ENCODE measurements around the gene ABCC9.
A peak's percentile ranks its signal among the peaks of the same experiment; 100 is the strongest.
"Not testable (repeated sequence)": the region's sequence is repeated elsewhere in the genome, so short reads cannot be mapped to it uniquely, and the experiment has no call there.

ABCC9 gene

GRCh38 chr12:21800011-21800410, 141.2 kb downstream of the ABCC9 start:
- no peak overlapping the region for H3K27ac ChIP-seq (ENCODE audit: low read length)
- no peaks in the 10 kb centered on the region for H3K9me3 ChIP-seq (ENCODE audit: control insufficient read depth in 2 of 2, low read length in 2 of 2)
- no peak overlapping the region for H3K9ac ChIP-seq (ENCODE audit: low read length in 2 of 2)
- no peak overlapping the region for H3K4me3 ChIP-seq (ENCODE audit: low read length in 2 of 2)
- no peaks in the 10 kb centered on the region for H3K27me3 ChIP-seq (ENCODE audit: control insufficient read depth in 1 of 2, insufficient read depth in 2 of 2, low read length in 2 of 2)
- H3K36me3 ChIP-seq (ENCODE audit: control insufficient read depth in 2 of 2, insufficient read depth in 2 of 2, low read length in 2 of 2) = peaks cover 0 to 3% of the 10 kb centered on the region in 2 donors
- no peaks in the 10 kb centered on the region for H3K4me1 ChIP-seq (ENCODE audit: control insufficient read depth, insufficient read depth, low read length)

- no peak overlapping the region for H3K9ac ChIP-seq (ENCODE audit: low read length in 2 of 2)
- no peak overlapping the region for H3K4me3 ChIP-seq (ENCODE audit: low read length in 2 of 2)
- no peaks in the 10 kb centered on the region for H3K9me3 ChIP-seq (ENCODE audit: control insufficient read depth in 2 of 2, low read length in 2 of 2)
- no peak overlapping the region for H3K27ac ChIP-seq (ENCODE audit: low read length)
- no peaks in the 10 kb centered on the region for H3K4me1 ChIP-seq (ENCODE audit: control insufficient read depth, insufficient read depth, low read length)
- H3K27me3 ChIP-seq (ENCODE audit: control insufficient read depth in 1 of 2, insufficient read depth in 2 of 2, low read length in 2 of 2) = no peaks in the 10 kb centered on the region
- no peaks in the 10 kb centered on the region for H3K36me3 ChIP-seq (ENCODE audit: control insufficient read depth in 2 of 2, insufficient read depth in 2 of 2, low read length in 2 of 2)
Measured at GRCh38 chr12:21797539-21797938, 143.7 kb downstream of the ABCC9 start.

- H3K27ac ChIP-seq (ENCODE audit: low read length) = no peak overlapping the region
- no peaks in the 10 kb centered on the region for H3K9me3 ChIP-seq (ENCODE audit: control insufficient read depth in 2 of 2, low read length in 2 of 2)
- H3K9ac ChIP-seq (ENCODE audit: low read length in 2 of 2) = no peak overlapping the region
- H3K36me3 ChIP-seq (ENCODE audit: control insufficient read depth in 2 of 2, insufficient read depth in 2 of 2, low read length in 2 of 2) = no peaks in the 10 kb centered on the region
- no peaks in the 10 kb centered on the region for H3K27me3 ChIP-seq (ENCODE audit: control insufficient read depth in 1 of 2, insufficient read depth in 2 of 2, low read length in 2 of 2)
- no peaks in the 10 kb centered on the region for H3K4me1 ChIP-seq (ENCODE audit: control insufficient read depth, insufficient read depth, low read length)
- H3K4me3 ChIP-seq (ENCODE audit: low read length in 2 of 2) = no peak overlapping the region
Measured at GRCh38 chr12:21795648-21796328, 145.4 kb downstream of the ABCC9 start.

- H3K27ac ChIP-seq (ENCODE audit: low read length); H3K4me1 ChIP-seq (ENCODE audit: control insufficient read depth, insufficient read depth, low read length); H3K36me3 ChIP-seq (ENCODE audit: control insufficient read depth in 2 of 2, insufficient read depth in 2 of 2, low read length in 2 of 2); H3K4me3 ChIP-seq (ENCODE audit: low read length in 2 of 2); H3K27me3 ChIP-seq (ENCODE audit: control insufficient read depth in 1 of 2, insufficient read depth in 2 of 2, low read length in 2 of 2); H3K9me3 ChIP-seq (ENCODE audit: control insufficient read depth in 2 of 2, low read length in 2 of 2); H3K9ac ChIP-seq (ENCODE audit: low read length in 2 of 2): not testable (repeated sequence)
Measured at GRCh38 chr12:21794807-21795595, 146.2 kb downstream of the ABCC9 start.

GRCh38 chr12:21789687-21790086, 151.5 kb downstream of the ABCC9 start:
- H3K4me3 ChIP-seq (ENCODE audit: low read length in 2 of 2); H3K9me3 ChIP-seq (ENCODE audit: control insufficient read depth in 2 of 2, low read length in 2 of 2); H3K36me3 ChIP-seq (ENCODE audit: control insufficient read depth in 2 of 2, insufficient read depth in 2 of 2, low read length in 2 of 2); H3K9ac ChIP-seq (ENCODE audit: low read length in 2 of 2); H3K27me3 ChIP-seq (ENCODE audit: control insufficient read depth in 1 of 2, insufficient read depth in 2 of 2, low read length in 2 of 2); H3K4me1 ChIP-seq (ENCODE audit: control insufficient read depth, insufficient read depth, low read length); H3K27ac ChIP-seq (ENCODE audit: low read length): not testable (repeated sequence)

- H3K27ac ChIP-seq (ENCODE audit: low read length) = no peak overlapping the region
Measured at GRCh38 chr12:21788089-21788983, 152.9 kb downstream of the ABCC9 start.

GRCh38 chr12:21786041-21786531, 155.1 kb downstream of the ABCC9 start:
- Histone ChIP-seq H3K9me3 (ENCODE audit: control insufficient read depth in 2 of 2, low read length in 2 of 2) (no peaks in the 10 kb centered on the region), H3K4me3 (ENCODE audit: low read length in 2 of 2) (no peak overlapping the region), H3K27ac (ENCODE audit: low read length) (no peak overlapping the region), H3K4me1 (ENCODE audit: control insufficient read depth, insufficient read depth, low read length) (no peaks in the 10 kb centered on the region), H3K36me3 (ENCODE audit: control insufficient read depth in 2 of 2, insufficient read depth in 2 of 2, low read length in 2 of 2) (no peaks in the 10 kb centered on the region), H3K27me3 (ENCODE audit: control insufficient read depth in 1 of 2, insufficient read depth in 2 of 2, low read length in 2 of 2) (no peaks in the 10 kb centered on the region), H3K9ac (ENCODE audit: low read length in 2 of 2) (no peak overlapping the region)

More at GRCh38 chr12:21788089-21788983, 152.9 kb downstream of the ABCC9 start:
- Histone ChIP-seq H3K27me3 (ENCODE audit: control insufficient read depth in 1 of 2, insufficient read depth in 2 of 2, low read length in 2 of 2) (no peaks in the 10 kb centered on the region), H3K9ac (ENCODE audit: low read length in 2 of 2) (no peak overlapping the region), H3K4me3 (ENCODE audit: low read length in 2 of 2) (no peak overlapping the region), H3K36me3 (ENCODE audit: control insufficient read depth in 2 of 2, insufficient read depth in 2 of 2, low read length in 2 of 2) (no peaks in the 10 kb centered on the region), H3K9me3 (ENCODE audit: control insufficient read depth in 2 of 2, low read length in 2 of 2) (no peaks in the 10 kb centered on the region), H3K4me1 (ENCODE audit: control insufficient read depth, insufficient read depth, low read length) (no peaks in the 10 kb centered on the region)

GRCh38 chr12:21782723-21783122, 158.5 kb downstream of the ABCC9 start:
- not testable (repeated sequence) for H3K27me3 ChIP-seq (ENCODE audit: control insufficient read depth in 1 of 2, insufficient read depth in 2 of 2, low read length in 2 of 2); H3K9ac ChIP-seq (ENCODE audit: low read length in 2 of 2); H3K4me1 ChIP-seq (ENCODE audit: control insufficient read depth, insufficient read depth, low read length); H3K27ac ChIP-seq (ENCODE audit: low read length); H3K36me3 ChIP-seq (ENCODE audit: control insufficient read depth in 2 of 2, insufficient read depth in 2 of 2, low read length in 2 of 2); H3K9me3 ChIP-seq (ENCODE audit: control insufficient read depth in 2 of 2, low read length in 2 of 2); H3K4me3 ChIP-seq (ENCODE audit: low read length in 2 of 2)

- Histone ChIP-seq H3K4me1 (ENCODE audit: control insufficient read depth, insufficient read depth, low read length) (peaks cover 8% of the 10 kb centered on the region), H3K27ac (ENCODE audit: low read length) (peak overlapping the region; percentile 64), H3K9ac (ENCODE audit: low read length in 2 of 2) (peak overlapping the region in 1 of 2 donors; percentile 35)
Measured at GRCh38 chr12:21780786-21781185, 160.4 kb downstream of the ABCC9 start.

GRCh38 chr12:21776175-21776574, 165.1 kb downstream of the ABCC9 start:
- Histone ChIP-seq H3K4me1 (ENCODE audit: control insufficient read depth, insufficient read depth, low read length) (peaks cover 13% of the 10 kb centered on the region), H3K27me3 (ENCODE audit: control insufficient read depth in 1 of 2, insufficient read depth in 2 of 2, low read length in 2 of 2) (no peaks in the 10 kb centered on the region), H3K36me3 (ENCODE audit: control insufficient read depth in 2 of 2, insufficient read depth in 2 of 2, low read length in 2 of 2) (no peaks in the 10 kb centered on the region), H3K9ac (ENCODE audit: low read length in 2 of 2) (peak overlapping the region in 1 of 2 donors; percentile 79), H3K4me3 (ENCODE audit: low read length in 2 of 2) (peak overlapping the region in 1 of 2 donors; percentile 18), H3K27ac (ENCODE audit: low read length) (peak overlapping the region; percentile 96), H3K9me3 (ENCODE audit: control insufficient read depth in 2 of 2, low read length in 2 of 2) (no peaks in the 10 kb centered on the region)

More at GRCh38 chr12:21780786-21781185, 160.4 kb downstream of the ABCC9 start:
- no peaks in the 10 kb centered on the region for H3K27me3 ChIP-seq (ENCODE audit: control insufficient read depth in 1 of 2, insufficient read depth in 2 of 2, low read length in 2 of 2)
- no peaks in the 10 kb centered on the region for H3K36me3 ChIP-seq (ENCODE audit: control insufficient read depth in 2 of 2, insufficient read depth in 2 of 2, low read length in 2 of 2)
- H3K9me3 ChIP-seq (ENCODE audit: control insufficient read depth in 2 of 2, low read length in 2 of 2) = no peaks in the 10 kb centered on the region
- no peak overlapping the region for H3K4me3 ChIP-seq (ENCODE audit: low read length in 2 of 2)
